Liver (tissue), 9 donors: Measurements from ENCODE around the gene TMEM179. TPM values are rescaled to one million over a fixed set of nuclear protein-coding genes. Genes with fewer than 3 reads are reported as not detected.

ENCODE experiments used
- DNase-seq: peaks from one replicate; pipeline ENCODE4 v3.0.0-alpha.2; 2017; ENCODE audit warnings: low spot score
- H3K27ac ChIP-seq, 2 donors: one replicate each; pipeline ENCODE4 v1.7.0; 2013; ENCODE audit warnings: inconsistent platforms in 2 of 2, low read length in 2 of 2, control low read depth in 1 of 2, low read depth in 1 of 2, mild to moderate bottlenecking in 1 of 2
- H3K27me3 ChIP-seq, 4 donors: one replicate each; pipeline versions ENCODE4 v1.6.1 to v1.7.0; 2013; ENCODE audit warnings: low read length in 3 of 4, inconsistent platforms in 1 of 4, mild to moderate bottlenecking in 1 of 4, moderate library complexity in 1 of 4; ENCODE audit not compliant: control insufficient read depth in 4 of 4, insufficient read depth in 4 of 4
- H3K36me3 ChIP-seq, 4 donors: one replicate each; pipeline versions ENCODE4 v1.6.1 to v1.7.0; 2013; ENCODE audit warnings: low read length in 3 of 4, mild to moderate bottlenecking in 3 of 4, low read depth in 1 of 4, moderate library complexity in 1 of 4; ENCODE audit not compliant: control insufficient read depth in 4 of 4, insufficient read depth in 3 of 4
- H3K4me1 ChIP-seq, 4 donors: one replicate each; pipeline versions ENCODE4 v1.6.1 to v1.7.0; 2013; ENCODE audit warnings: low read length in 3 of 4, mild to moderate bottlenecking in 3 of 4, moderate library complexity in 1 of 4; ENCODE audit not compliant: control insufficient read depth in 4 of 4, insufficient read depth in 4 of 4
- H3K4me3 ChIP-seq, 3 donors: one replicate each; pipeline versions ENCODE4 v1.6.1 to v1.7.0; 2013; ENCODE audit warnings: low read length in 3 of 3, control low read depth in 1 of 3, low read depth in 1 of 3, mild to moderate bottlenecking in 1 of 3
- H3K9ac ChIP-seq, 2 donors: one replicate each; pipeline ENCODE4 v1.7.0; 2013; ENCODE audit warnings: low read length in 2 of 2, mild to moderate bottlenecking in 2 of 2, moderate library complexity in 2 of 2, control low read depth in 1 of 2, low read depth in 1 of 2
- H3K9me3 ChIP-seq, 4 donors: one replicate each; pipeline versions ENCODE4 v1.6.1 to v1.7.0; 2013; ENCODE audit warnings: low read length in 3 of 4; ENCODE audit not compliant: control insufficient read depth in 4 of 4
- EGR1 ChIP-seq, 2 donors: IDR thresholded peaks; 2 replicates each; pipeline ENCODE4 v1.6.1; 2016 to 2018; ENCODE audit warnings: antibody characterized with exemption in 2 of 2, low read depth in 2 of 2
- FOXA1 ChIP-seq: IDR thresholded peaks from 2 replicates; pipeline ENCODE4 v1.6.1; 2016; ENCODE audit warnings: antibody characterized with exemption
- FOXA2 ChIP-seq: IDR thresholded peaks from 2 replicates; pipeline ENCODE4 v1.6.1; 2016; ENCODE audit warnings: antibody characterized with exemption
- GABPA ChIP-seq, 2 donors: IDR thresholded peaks in 1 of 2; conservative IDR thresholded peaks in 1 of 2; 2 replicates each; pipeline ENCODE4 v1.6.1; 2016; ENCODE audit warnings: antibody characterized with exemption in 2 of 2, mild to moderate bottlenecking in 1 of 2, moderate library complexity in 1 of 2
- HNF4A ChIP-seq, 2 donors: conservative IDR thresholded peaks; 2 replicates each; pipeline ENCODE4 v1.6.1; 2016; ENCODE audit warnings: antibody characterized with exemption in 2 of 2, mild to moderate bottlenecking in 2 of 2
- HNF4G ChIP-seq: IDR thresholded peaks from 2 replicates; pipeline ENCODE4 v1.6.1; 2016; ENCODE audit warnings: antibody characterized with exemption
- JUND ChIP-seq, 2 donors: IDR thresholded peaks; 2 replicates each; pipeline ENCODE4 v1.6.1; 2016; ENCODE audit warnings: antibody characterized with exemption in 2 of 2
- NR2F2 ChIP-seq: IDR thresholded peaks from 2 replicates; pipeline ENCODE4 v1.6.1; 2016; ENCODE audit warnings: antibody characterized with exemption
- RAD21 ChIP-seq, 2 donors: IDR thresholded peaks; 2 replicates each; pipeline ENCODE4 v1.6.1; 2016; ENCODE audit warnings: antibody characterized with exemption in 2 of 2, mild to moderate bottlenecking in 2 of 2
- RXRA ChIP-seq, 2 donors: IDR thresholded peaks; 2 replicates each; pipeline ENCODE4 v1.6.1; 2017 to 2018; ENCODE audit warnings: antibody characterized with exemption in 2 of 2, mild to moderate bottlenecking in 1 of 2
- TAF1 ChIP-seq: conservative IDR thresholded peaks from 2 replicates; pipeline ENCODE4 v1.6.1; 2016; ENCODE audit warnings: antibody characterized with exemption, mild to moderate bottlenecking
- YY1 ChIP-seq: IDR thresholded peaks from 2 replicates; pipeline ENCODE4 v1.6.1; 2016; ENCODE audit warnings: antibody characterized with exemption, mild to moderate bottlenecking
- WGBS: extraction: QIAGEN DNeasy Blood & Tissue Kit; methylation state at CpG from one replicate; pipeline ENCODE4 v1.1.7; 2013; 5-methylcytosine and 5-hydroxymethylcytosine counted together
- polyA plus RNA-seq, 2 donors: library from polyadenylated mRNA; stranded (reverse) in 1 of 2; unstranded in 1 of 2; fragments of 200-250 nt in 1 of 2; fragments of >200 nt in 1 of 2; fragmentation: Nextera tagmentation in 1 of 2; extraction: Ambion mirVana in 1 of 2; gene quantifications; one replicate each; pipeline versions ENCODE4 v1.2.1 to v1.2.3, GENCODE V29; 2013 to 2015
- total RNA-seq, 2 donors: library from RNA; depleted of rRNA; stranded (reverse); fragments of >200 nt; gene quantifications; one replicate each; pipeline ENCODE4 v1.2.3, GENCODE V29; 2014
- TF ChIP-seq, protein P1 (sequence below): IDR thresholded peaks from 2 replicates; pipeline ENCODE4 v1.6.1; 2016; ENCODE audit warnings: antibody characterized with exemption, mild to moderate bottlenecking
- TF ChIP-seq, protein P2 (sequence below): IDR thresholded peaks from 2 replicates; pipeline ENCODE4 v1.6.1; 2016; ENCODE audit warnings: antibody characterized with exemption
- TF ChIP-seq, protein P3 (sequence below): fragments of 150-350 bp; IDR thresholded peaks from 2 replicates; pipeline ENCODE4 v1.5.1; 2017; ENCODE audit warnings: improper control_type of control experiment, low read depth, low read length; ENCODE audit not compliant: missing input control
- TF ChIP-seq, protein P4 (sequence below): IDR thresholded peaks from 2 replicates; pipeline ENCODE4 v1.6.1; 2016; ENCODE audit warnings: antibody characterized with exemption
- donor health status: healthy.
- donor health status: healthy.
- donor health status: healthy.
- donor health status: healthy.
- donor health status: healthy.

Gene TMEM179
- total and polyA plus RNA-seq, 4 donors = 0.12 to 0.37 TPM; not detected in 2

DNA sequence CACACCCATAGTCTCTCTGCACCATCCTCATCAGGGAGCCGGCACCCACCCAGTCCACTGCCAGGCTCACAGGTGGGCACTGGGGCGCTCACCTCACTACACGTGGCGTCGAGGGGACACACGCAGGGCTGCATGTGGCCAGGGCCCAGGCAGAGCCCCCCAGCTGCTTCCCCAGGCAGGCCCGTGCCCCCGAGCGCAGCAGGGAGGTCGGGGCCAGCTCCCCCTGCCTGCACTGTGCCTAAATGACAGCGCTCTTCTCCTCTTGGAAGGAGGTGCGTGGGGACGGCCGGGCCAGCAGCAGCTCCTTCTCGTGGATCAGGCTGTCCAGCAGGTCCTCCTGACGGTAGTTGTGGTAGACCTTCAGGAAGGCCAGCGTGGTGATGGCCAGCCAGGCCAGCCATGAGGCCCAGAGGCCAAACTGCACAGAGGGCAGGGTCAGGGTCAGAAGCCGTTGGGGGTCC, 11.3 kb downstream of the TMEM179 start (continued):
- TF ChIP-seq, protein P1, sequence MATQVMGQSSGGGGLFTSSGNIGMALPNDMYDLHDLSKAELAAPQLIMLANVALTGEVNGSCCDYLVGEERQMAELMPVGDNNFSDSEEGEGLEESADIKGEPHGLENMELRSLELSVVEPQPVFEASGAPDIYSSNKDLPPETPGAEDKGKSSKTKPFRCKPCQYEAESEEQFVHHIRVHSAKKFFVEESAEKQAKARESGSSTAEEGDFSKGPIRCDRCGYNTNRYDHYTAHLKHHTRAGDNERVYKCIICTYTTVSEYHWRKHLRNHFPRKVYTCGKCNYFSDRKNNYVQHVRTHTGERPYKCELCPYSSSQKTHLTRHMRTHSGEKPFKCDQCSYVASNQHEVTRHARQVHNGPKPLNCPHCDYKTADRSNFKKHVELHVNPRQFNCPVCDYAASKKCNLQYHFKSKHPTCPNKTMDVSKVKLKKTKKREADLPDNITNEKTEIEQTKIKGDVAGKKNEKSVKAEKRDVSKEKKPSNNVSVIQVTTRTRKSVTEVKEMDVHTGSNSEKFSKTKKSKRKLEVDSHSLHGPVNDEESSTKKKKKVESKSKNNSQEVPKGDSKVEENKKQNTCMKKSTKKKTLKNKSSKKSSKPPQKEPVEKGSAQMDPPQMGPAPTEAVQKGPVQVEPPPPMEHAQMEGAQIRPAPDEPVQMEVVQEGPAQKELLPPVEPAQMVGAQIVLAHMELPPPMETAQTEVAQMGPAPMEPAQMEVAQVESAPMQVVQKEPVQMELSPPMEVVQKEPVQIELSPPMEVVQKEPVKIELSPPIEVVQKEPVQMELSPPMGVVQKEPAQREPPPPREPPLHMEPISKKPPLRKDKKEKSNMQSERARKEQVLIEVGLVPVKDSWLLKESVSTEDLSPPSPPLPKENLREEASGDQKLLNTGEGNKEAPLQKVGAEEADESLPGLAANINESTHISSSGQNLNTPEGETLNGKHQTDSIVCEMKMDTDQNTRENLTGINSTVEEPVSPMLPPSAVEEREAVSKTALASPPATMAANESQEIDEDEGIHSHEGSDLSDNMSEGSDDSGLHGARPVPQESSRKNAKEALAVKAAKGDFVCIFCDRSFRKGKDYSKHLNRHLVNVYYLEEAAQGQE = no peak

DNA sequence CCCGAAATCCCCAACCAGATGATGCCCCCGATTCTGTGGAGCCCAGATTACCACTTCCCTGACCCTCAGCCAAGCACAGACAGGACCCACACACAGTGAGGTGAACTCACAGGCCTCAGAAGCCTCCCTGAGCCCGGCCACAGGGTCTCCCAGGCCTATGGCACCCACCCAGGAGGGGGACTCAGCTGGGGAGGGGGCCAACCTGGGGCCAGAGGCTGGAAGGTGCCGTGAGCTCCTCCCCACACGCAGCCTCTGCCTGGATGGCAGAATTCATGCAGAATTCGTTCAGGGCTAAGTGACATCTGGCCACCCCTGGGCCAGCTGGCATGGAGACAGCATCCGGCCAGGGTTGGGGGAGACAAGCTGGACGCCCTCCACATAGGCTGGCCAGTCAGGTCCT, 11.8 kb downstream of the TMEM179 start:
- no peak overlapping the region for H3K27ac ChIP-seq
- DNase-seq = no peak
- H3K36me3 ChIP-seq = no peaks in the 10 kb centered on the region
- H3K9me3 ChIP-seq = no peaks in the 10 kb centered on the region
- H3K4me1 ChIP-seq = no peaks in the 10 kb centered on the region
- 64% methylated on average over 8 of the region's 8 CpGs for WGBS
- H3K27me3 ChIP-seq = peaks cover 0 to 2% (median 0%) of the 10 kb centered on the region in 4 donors
- TF ChIP-seq, protein P1 = no peak
- TF ChIP-seq HNF4G = no peak
- TF ChIP-seq GABPA (IDR thresholded peaks at IDR 0.05 in 1 of 2, conservative IDR thresholded peaks at IDR 0.05 in 1 of 2) = no peak
- no peak for TF ChIP-seq JUND (IDR thresholded peaks at IDR 0.05)
- no peak for TF ChIP-seq YY1
- H3K4me3 ChIP-seq = no peak overlapping the region
- H3K9ac ChIP-seq = no peak overlapping the region

DNA sequence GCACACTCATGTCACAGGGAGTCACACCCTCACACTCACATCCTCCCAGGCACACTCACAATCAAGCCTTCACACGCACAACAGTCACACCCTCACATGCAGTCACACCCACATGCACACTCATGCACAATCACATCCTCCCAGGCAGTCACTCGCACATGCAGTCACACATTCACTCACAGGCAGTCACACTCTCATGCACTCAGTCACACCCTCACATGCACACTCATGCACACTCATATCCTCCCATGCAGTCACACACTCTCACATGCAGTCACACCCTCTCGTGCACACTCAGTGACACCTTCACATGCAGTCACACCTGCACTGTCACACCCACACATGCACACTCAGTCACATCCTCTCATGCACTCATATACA, 12.3 kb downstream of the TMEM179 start:
- no peaks in the 10 kb centered on the region for H3K36me3 ChIP-seq
- TF ChIP-seq, protein P1 = no peak
- no peak for TF ChIP-seq NR2F2
- TF ChIP-seq FOXA1 = no peak
- TF ChIP-seq JUND (IDR thresholded peaks at IDR 0.05) = no peak
- TF ChIP-seq, protein P2, sequence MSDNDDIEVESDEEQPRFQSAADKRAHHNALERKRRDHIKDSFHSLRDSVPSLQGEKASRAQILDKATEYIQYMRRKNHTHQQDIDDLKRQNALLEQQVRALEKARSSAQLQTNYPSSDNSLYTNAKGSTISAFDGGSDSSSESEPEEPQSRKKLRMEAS = no peak
- TF ChIP-seq YY1 = no peak
- no peak for TF ChIP-seq HNF4A (conservative IDR thresholded peaks at IDR 0.05)
- no peak for TF ChIP-seq RAD21 (IDR thresholded peaks at IDR 0.05)
- TF ChIP-seq RXRA (IDR thresholded peaks at IDR 0.05) = no peak
- TF ChIP-seq, protein P3, sequence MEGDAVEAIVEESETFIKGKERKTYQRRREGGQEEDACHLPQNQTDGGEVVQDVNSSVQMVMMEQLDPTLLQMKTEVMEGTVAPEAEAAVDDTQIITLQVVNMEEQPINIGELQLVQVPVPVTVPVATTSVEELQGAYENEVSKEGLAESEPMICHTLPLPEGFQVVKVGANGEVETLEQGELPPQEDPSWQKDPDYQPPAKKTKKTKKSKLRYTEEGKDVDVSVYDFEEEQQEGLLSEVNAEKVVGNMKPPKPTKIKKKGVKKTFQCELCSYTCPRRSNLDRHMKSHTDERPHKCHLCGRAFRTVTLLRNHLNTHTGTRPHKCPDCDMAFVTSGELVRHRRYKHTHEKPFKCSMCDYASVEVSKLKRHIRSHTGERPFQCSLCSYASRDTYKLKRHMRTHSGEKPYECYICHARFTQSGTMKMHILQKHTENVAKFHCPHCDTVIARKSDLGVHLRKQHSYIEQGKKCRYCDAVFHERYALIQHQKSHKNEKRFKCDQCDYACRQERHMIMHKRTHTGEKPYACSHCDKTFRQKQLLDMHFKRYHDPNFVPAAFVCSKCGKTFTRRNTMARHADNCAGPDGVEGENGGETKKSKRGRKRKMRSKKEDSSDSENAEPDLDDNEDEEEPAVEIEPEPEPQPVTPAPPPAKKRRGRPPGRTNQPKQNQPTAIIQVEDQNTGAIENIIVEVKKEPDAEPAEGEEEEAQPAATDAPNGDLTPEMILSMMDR = no peak
- TF ChIP-seq EGR1 (IDR thresholded peaks at IDR 0.05; ENCODE audit: low read depth in 2 of 2) = no peak
- no peak for TF ChIP-seq FOXA2
- TF ChIP-seq, protein P4, sequence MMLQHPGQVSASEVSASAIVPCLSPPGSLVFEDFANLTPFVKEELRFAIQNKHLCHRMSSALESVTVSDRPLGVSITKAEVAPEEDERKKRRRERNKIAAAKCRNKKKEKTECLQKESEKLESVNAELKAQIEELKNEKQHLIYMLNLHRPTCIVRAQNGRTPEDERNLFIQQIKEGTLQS = no peak
- no peak for TF ChIP-seq TAF1
- H3K9me3 ChIP-seq = no peaks in the 10 kb centered on the region
- H3K27ac ChIP-seq = no peak overlapping the region
- no peak overlapping the region for H3K4me3 ChIP-seq
- DNase-seq = no peak
- H3K9ac ChIP-seq = no peak overlapping the region
- 81% methylated on average over 3 of the region's 3 CpGs for WGBS
- no peaks in the 10 kb centered on the region for H3K4me1 ChIP-seq
- peaks cover 0 to 2% (median 0%) of the 10 kb centered on the region in 4 donors for H3K27me3 ChIP-seq
